ENCODE data around the gene SRL. TPM values are rescaled to one million over a fixed set of nuclear protein-coding genes. Genes with fewer than 3 reads are reported as not detected.
"Not testable (repeated sequence)": the region's sequence is repeated elsewhere in the genome, so short reads cannot be mapped to it uniquely, and the experiment has no call there.

SRL gene
- total and polyA plus RNA-seq, 2 donors = 2.4 to 15.0 TPM

DNA sequence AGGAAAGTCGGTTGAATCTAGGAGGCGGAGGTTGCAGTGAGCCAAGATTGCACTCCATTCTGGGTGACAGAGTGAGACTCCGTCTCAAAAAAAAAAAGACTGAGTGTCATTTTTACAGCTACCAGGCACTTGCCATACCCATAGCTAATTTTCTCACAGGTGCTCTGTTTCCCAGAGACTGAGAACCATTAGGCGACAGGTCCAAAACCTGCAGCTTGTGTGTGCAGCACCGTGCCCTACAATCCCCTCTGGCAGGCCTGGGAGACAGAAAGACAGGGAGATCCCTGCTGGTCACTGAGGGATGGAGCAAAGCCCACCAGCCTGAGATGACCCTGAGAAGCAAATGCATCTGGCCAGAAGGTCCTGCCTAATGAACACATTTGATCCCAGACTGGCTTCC is 28.2 kb upstream of the SRL start:
- H3K36me3 ChIP-seq (ENCODE audit: insufficient read depth) = no peaks in the 10 kb centered on the region
- H3K27ac ChIP-seq (ENCODE audit: low read depth) = no peak overlapping the region
- H3K4me3 ChIP-seq (ENCODE audit: low read depth, low read length) = no peak overlapping the region
- 84% methylated on average over 5 of the region's 5 CpGs for WGBS
- DNase-seq (ENCODE audit: extremely low spot score) = no peak
- H3K4me1 ChIP-seq (ENCODE audit: insufficient read depth) = no peaks in the 10 kb centered on the region

DNA sequence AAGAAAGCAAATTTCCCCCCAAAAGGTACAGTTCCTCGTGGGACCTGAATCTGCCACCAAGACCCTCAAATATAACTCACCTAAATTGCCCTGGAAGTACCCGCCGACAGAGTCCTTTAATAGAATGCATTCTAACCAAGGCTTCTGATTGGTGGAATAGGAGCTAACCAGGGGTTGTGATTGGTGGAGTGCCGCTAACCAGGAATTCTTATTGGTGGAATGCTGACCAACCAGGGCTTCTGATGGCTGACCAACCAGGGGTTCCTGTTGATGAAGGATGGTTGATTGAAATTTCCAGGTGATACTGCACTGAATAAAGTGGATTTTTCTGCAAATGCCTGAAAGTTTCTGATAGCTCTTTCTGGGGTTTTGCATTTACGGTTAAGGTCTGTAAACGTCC is 24.5 kb upstream of the SRL start:
- no peak overlapping the region for H3K27ac ChIP-seq (ENCODE audit: low read depth)
- no peak overlapping the region for H3K4me3 ChIP-seq (ENCODE audit: low read depth, low read length)
- no peaks in the 10 kb centered on the region for H3K4me1 ChIP-seq (ENCODE audit: insufficient read depth)
- DNase-seq (ENCODE audit: extremely low spot score) = no peak
- H3K36me3 ChIP-seq (ENCODE audit: insufficient read depth) = no peaks in the 10 kb centered on the region
- 90% methylated on average over 6 of the region's 6 CpGs for WGBS

GRCh38 chr16:4265676-4266075 is 23.8 kb upstream of the SRL start:
- WGBS = 83% methylated on average over 7 of the region's 7 CpGs
- H3K4me3 ChIP-seq (ENCODE audit: low read depth, low read length) = no peak overlapping the region
- H3K4me1 ChIP-seq (ENCODE audit: insufficient read depth) = no peaks in the 10 kb centered on the region
- no peak overlapping the region for H3K27ac ChIP-seq (ENCODE audit: low read depth)
- no peak for DNase-seq (ENCODE audit: extremely low spot score)
- H3K36me3 ChIP-seq (ENCODE audit: insufficient read depth) = no peaks in the 10 kb centered on the region

- 49% methylated on average over 5 of the region's 5 CpGs for WGBS
- no peaks in the 10 kb centered on the region for H3K36me3 ChIP-seq (ENCODE audit: insufficient read depth)
- H3K4me1 ChIP-seq (ENCODE audit: insufficient read depth) = no peaks in the 10 kb centered on the region
- DNase-seq (ENCODE audit: extremely low spot score) = no peak
- no peak overlapping the region for H3K4me3 ChIP-seq (ENCODE audit: low read depth, low read length)
- no peak overlapping the region for H3K27ac ChIP-seq (ENCODE audit: low read depth)
Measured at GRCh38 chr16:4264546-4264945, 22.7 kb upstream of the SRL start.

DNA sequence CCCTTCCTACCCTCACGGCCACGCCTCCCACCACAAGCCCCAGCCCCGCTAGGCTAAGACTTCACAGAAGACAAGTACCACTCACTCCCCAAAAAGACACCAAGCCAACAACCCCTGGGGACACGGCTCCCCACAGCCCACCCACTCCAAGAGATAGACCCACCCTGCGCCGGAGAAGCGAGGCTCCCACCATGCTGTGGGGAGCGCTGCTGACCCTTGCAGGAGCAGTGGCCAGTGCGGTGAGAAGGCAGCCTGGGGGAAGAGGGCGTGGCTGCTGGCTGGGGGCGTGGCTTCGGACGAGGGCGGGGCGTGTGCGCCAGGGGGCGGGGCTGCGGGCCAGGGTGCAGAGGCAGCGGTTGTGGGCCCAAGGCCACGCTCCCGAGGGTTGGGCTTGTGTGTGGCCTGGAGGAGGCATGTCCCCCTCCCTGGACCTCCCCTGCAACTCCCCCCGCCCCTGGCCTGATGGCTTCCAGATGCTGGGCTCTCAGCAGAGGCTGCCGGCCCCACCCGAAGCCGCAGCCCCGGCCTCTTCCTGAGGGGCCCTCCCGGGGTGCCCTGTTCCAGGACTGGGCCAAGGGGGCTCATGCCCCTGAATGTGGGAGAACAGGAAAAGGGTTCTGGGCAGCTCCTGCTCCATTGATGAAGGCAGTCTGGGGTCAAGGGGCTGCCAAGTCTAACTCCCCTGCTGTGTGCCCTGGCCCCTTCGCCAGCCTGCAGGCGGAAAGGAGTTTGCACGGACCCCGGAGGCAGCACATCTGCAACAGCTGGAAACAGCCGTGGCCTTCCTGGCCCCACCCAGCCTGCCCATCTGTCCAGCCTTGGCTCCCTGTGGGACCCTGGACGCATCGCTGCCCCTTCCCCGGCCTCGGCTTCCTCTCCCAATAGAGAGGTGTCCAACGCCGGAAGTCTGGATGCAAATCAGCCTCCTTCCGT is 21.9 kb upstream of the SRL start:
- Histone ChIP-seq H3K27ac (ENCODE audit: low read depth) (no peak overlapping the region), H3K4me3 (ENCODE audit: low read depth, low read length) (no peak overlapping the region)
- WGBS = 35% methylated on average over 39 of the region's 39 CpGs

DNA sequence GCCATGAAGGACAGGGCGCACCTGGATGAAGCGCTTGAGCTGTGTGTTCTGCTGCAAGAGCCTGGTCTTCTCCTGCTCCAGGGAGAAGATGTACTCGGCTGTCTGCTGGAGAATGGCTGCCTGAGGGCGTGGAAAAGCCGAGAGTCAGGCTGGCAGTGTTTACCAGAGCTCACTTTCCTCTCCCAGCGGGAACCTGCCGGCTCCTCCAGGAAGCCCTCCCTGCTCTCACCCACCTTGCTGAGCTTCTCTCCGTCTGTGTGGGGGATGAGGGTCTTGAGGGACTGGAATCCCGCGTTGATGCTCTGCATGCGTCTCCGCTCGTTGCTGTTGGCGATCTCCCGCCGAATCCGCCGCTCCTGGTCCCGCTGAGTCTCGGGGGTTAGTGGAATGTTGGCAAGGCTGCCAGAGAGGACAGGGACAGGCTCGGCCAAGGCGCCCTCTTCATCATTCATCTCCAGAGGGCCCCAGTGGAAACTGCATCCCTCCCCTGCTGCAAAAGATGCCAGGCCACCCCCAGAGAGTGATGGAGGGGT is 20.5 kb upstream of the SRL start:
- no peak overlapping the region for H3K27ac ChIP-seq (ENCODE audit: low read depth)
- no peaks in the 10 kb centered on the region for H3K36me3 ChIP-seq (ENCODE audit: insufficient read depth)
- no peak for DNase-seq (ENCODE audit: extremely low spot score)
- H3K4me3 ChIP-seq (ENCODE audit: low read depth, low read length) = no peak overlapping the region
- 95% methylated on average over 22 of the region's 22 CpGs for WGBS
- no peaks in the 10 kb centered on the region for H3K4me1 ChIP-seq (ENCODE audit: insufficient read depth)

More for the DNA sequence above, 21.9 kb upstream of the SRL start:
- no peak for DNase-seq (ENCODE audit: extremely low spot score)
- no peaks in the 10 kb centered on the region for H3K4me1 ChIP-seq (ENCODE audit: insufficient read depth)
- H3K36me3 ChIP-seq (ENCODE audit: insufficient read depth) = no peaks in the 10 kb centered on the region

DNA sequence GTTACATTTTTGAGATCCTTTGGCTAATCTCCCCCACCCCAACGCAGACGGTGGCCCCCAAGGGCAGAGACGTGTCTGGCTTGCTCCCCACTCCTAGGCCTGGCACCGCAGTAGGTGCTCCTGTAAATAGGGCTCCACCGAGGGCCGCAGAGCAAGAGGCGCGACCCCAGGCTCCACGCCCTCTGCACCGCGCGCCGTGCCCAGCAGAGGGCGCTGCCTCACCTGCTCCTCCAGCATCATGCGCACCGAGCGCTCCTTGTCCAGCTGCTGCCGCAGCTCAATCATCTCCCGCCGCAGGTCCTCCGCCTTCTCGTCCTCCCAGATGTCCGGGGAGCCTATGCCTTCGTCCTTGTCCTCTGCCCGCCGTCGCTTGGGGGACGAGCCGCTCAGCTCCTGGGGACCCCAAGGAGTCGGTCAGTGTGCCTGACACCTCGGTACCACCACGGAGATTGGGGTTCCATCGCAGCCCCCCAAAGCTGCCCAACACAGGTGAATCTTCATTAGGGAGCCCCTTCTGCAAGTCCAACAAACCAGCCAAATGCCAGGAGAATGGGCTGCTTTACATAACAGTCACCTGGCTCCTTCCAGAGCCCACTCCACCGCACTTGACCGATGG is 19.8 kb upstream of the SRL start:
- DNase-seq (ENCODE audit: extremely low spot score) = no peak
- WGBS = 77% methylated on average over 35 of the region's 35 CpGs
- no peak overlapping the region for H3K27ac ChIP-seq (ENCODE audit: low read depth)
- no peaks in the 10 kb centered on the region for H3K4me1 ChIP-seq (ENCODE audit: insufficient read depth)
- no peak overlapping the region for H3K4me3 ChIP-seq (ENCODE audit: low read depth, low read length)
- H3K36me3 ChIP-seq (ENCODE audit: insufficient read depth) = no peaks in the 10 kb centered on the region

DNA sequence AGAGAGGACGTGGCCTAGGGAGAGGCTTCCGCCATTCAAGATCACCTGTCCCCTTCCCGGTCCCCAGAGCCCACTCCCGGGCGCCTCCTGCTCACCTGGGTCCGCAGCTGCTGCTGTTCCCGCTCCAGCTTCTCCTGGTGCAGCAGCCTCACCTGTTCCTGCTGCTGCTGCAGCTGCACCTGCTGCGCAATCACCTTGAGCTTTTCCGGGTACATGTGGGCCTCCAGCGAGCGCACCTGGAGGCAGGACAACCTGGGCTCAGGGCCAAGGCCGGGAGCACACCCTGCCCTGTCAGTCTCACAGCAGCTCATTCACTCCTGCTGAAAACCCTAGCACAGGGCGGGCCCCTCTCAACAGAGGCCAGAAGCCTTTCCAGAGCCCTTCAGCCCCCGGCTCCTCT is 18.5 kb upstream of the SRL start:
- Histone ChIP-seq H3K27ac (ENCODE audit: low read depth) (no peak overlapping the region), H3K4me3 (ENCODE audit: low read depth, low read length) (no peak overlapping the region), H3K4me1 (ENCODE audit: insufficient read depth) (no peaks in the 10 kb centered on the region), H3K36me3 (ENCODE audit: insufficient read depth) (no peaks in the 10 kb centered on the region)
- no peak for DNase-seq (ENCODE audit: extremely low spot score)
- 94% methylated on average over 14 of the region's 14 CpGs for WGBS

DNA sequence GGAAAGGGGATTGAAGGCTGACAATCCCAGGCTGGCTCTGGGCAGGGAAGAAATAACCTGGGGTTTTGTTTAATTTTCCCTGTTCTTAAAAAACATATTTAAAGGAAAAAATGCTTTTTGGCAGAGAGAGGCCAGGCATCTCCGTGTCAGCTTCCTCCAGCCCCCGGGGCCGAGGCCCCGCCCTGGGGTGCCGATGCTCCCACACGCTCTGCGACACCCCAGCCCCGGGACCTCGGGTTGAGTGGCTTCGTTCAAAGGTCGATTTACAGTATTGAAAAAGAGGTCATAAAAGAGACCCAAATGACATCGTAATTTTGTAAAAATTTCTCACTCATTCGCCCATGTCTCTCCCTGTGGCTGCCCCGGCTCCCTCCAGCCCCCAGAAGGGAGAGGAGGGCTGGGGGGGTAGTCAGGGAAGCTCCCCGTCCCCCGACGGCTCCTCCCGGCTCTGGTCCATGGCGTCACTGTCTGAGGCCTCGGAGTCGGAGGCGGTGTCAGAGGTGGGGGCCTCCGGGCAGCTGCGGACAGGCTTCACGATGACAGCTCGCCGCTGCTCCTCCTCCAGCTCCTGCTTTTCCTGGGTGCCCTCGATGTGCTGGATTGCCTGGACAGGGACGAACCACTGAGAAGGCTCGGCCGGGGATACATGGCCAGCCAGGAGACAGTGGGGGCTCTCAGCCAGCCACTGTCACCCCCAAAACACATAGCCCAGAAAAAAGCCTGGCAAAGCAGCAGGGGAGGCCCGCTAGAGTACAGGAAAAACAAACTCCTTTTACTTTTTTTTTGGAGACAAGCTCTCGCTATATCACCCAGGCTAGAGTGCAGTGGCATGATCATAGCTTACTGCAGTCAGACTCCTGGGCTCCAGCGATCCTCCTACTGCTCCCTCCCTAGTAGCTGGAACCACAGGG is 16.0 kb upstream of the SRL start:
- H3K36me3 ChIP-seq (ENCODE audit: insufficient read depth) = no peaks in the 10 kb centered on the region
- H3K27ac ChIP-seq (ENCODE audit: low read depth) = no peak overlapping the region
- H3K4me3 ChIP-seq (ENCODE audit: low read depth, low read length) = no peak overlapping the region
- DNase-seq (ENCODE audit: extremely low spot score) = no peak
- H3K4me1 ChIP-seq (ENCODE audit: insufficient read depth) = no peaks in the 10 kb centered on the region
- 73% methylated on average over 34 of the region's 34 CpGs for WGBS

GRCh38 chr16:4253394-4254150 is 11.7 kb upstream of the SRL start:
- under 1% methylated on average over 80 of the region's 80 CpGs for WGBS
- Histone ChIP-seq H3K4me3 (ENCODE audit: low read depth, low read length) (peak overlapping the region; percentile 36), H3K27ac (ENCODE audit: low read depth) (peak overlapping the region; percentile 88), H3K36me3 (ENCODE audit: insufficient read depth) (no peaks in the 10 kb centered on the region), H3K4me1 (ENCODE audit: insufficient read depth) (no peaks in the 10 kb centered on the region)
- peak; percentile 98 for DNase-seq (ENCODE audit: extremely low spot score)

- H3K27ac ChIP-seq (ENCODE audit: low read depth) = peak overlapping the region; percentile 88
- WGBS = 66% methylated on average over 23 of the region's 23 CpGs
- not testable (repeated sequence) for H3K4me1 ChIP-seq (ENCODE audit: insufficient read depth); DNase-seq (ENCODE audit: extremely low spot score); H3K36me3 ChIP-seq (ENCODE audit: insufficient read depth)
- peak overlapping the region; percentile 36 for H3K4me3 ChIP-seq (ENCODE audit: low read depth, low read length)
Measured at GRCh38 chr16:4253012-4253393, 11.1 kb upstream of the SRL start.

- 63% methylated on average over 12 of the region's 12 CpGs for WGBS
- Histone ChIP-seq H3K27ac (ENCODE audit: low read depth) (no peak overlapping the region), H3K36me3 (ENCODE audit: insufficient read depth) (no peaks in the 10 kb centered on the region), H3K4me3 (ENCODE audit: low read depth, low read length) (no peak overlapping the region), H3K4me1 (ENCODE audit: insufficient read depth) (no peaks in the 10 kb centered on the region)
- DNase-seq (ENCODE audit: extremely low spot score) = no peak
Measured at GRCh38 chr16:4249530-4250308, 7.8 kb upstream of the SRL start.

All from urinary bladder (tissue), 4 donors.